Brain pericyte (primary cell): ENCODE measurements around the gene ADAM30.
"Not testable (repeated sequence)": the region's sequence is repeated elsewhere in the genome, so short reads cannot be mapped to it uniquely, and the experiment has no call there.

ENCODE experiments used
- DNase-seq: peaks from one replicate; pipeline ENCODE4 v3.0.0-alpha.2; 2012; ENCODE audit warnings: low read depth, low spot score

ADAM30 gene

GRCh38 chr1:119879510-119880434 is 16.5 kb downstream of the ADAM30 start:
- DNase-seq: no peak

GRCh38 chr1:119878171-119878570 is 18.1 kb downstream of the ADAM30 start:
- no peak for DNase-seq

- DNase-seq: no peak
Measured at GRCh38 chr1:119874186-119874585, 22.1 kb downstream of the ADAM30 start.

- no peak for DNase-seq
Measured at GRCh38 chr1:119873135-119874015, 22.9 kb downstream of the ADAM30 start.

- no peak for DNase-seq
Measured at GRCh38 chr1:119871881-119872280, 24.4 kb downstream of the ADAM30 start.

GRCh38 chr1:119870917-119871596 is 25.3 kb downstream of the ADAM30 start:
- peak; percentile 64 for DNase-seq

GRCh38 chr1:119869995-119870394 is 26.3 kb downstream of the ADAM30 start:
- DNase-seq: no peak

GRCh38 chr1:119868176-119868575 is 28.1 kb downstream of the ADAM30 start:
- DNase-seq: no peak

- no peak for DNase-seq
Measured at GRCh38 chr1:119866451-119866850, 29.9 kb downstream of the ADAM30 start.

GRCh38 chr1:119865627-119866026 is 30.7 kb downstream of the ADAM30 start:
- DNase-seq: no peak

- no peak for DNase-seq
Measured at GRCh38 chr1:119862276-119862675, 34.0 kb downstream of the ADAM30 start.

GRCh38 chr1:119861547-119861946 is 34.8 kb downstream of the ADAM30 start:
- DNase-seq: no peak

GRCh38 chr1:119859647-119860046 is 36.7 kb downstream of the ADAM30 start:
- DNase-seq: no peak

- not testable (repeated sequence) for DNase-seq
Measured at GRCh38 chr1:119858556-119859214, 37.6 kb downstream of the ADAM30 start.

GRCh38 chr1:119858126-119858525 is 38.2 kb downstream of the ADAM30 start:
- DNase-seq: no peak

- DNase-seq: no peak
Measured at GRCh38 chr1:119853155-119853554, 43.2 kb downstream of the ADAM30 start.

GRCh38 chr1:119844206-119844605 is 52.1 kb downstream of the ADAM30 start:
- not testable (repeated sequence) for DNase-seq
